Loucy (cell line): ENCODE results near the gene CACNB3.

Experiments used
- H2AFZ ChIP-seq: fragments of 200-600 bp; sonication (generic); 2 replicates; pipeline ENCODE4 v1.6.0; 2016; ENCODE audit warnings: antibody characterized with exemption, mild to moderate bottlenecking, low read length, moderate library complexity
- H3F3A ChIP-seq: fragments of 200-600 bp; 2 replicates; pipeline ENCODE4 v1.6.0; 2016; ENCODE audit warnings: antibody characterized with exemption, low read depth, mild to moderate bottlenecking
- H3K27me3 ChIP-seq: fragments of 200-600 bp; sonication (generic); 2 replicates; pipeline ENCODE4 v1.6.1; 2014; ENCODE audit warnings: low read length, mild to moderate bottlenecking; ENCODE audit not compliant: insufficient read depth, poor library complexity, severe bottlenecking
- H3K36me3 ChIP-seq: fragments of 200-600 bp; sonication (generic); 2 replicates; pipeline ENCODE4 v1.6.1; 2016; ENCODE audit warnings: low read length; ENCODE audit not compliant: insufficient read depth
- H3K4me1 ChIP-seq: fragments of 200-600 bp; sonication (generic); 2 replicates; pipeline ENCODE4 v1.5.1; 2014; ENCODE audit warnings: low read length, mild to moderate bottlenecking; ENCODE audit not compliant: insufficient read depth, poor library complexity, severe bottlenecking
- H3K4me2 ChIP-seq: fragments of 200-600 bp; sonication (generic); 2 replicates; pipeline ENCODE4 v1.6.0; 2014; ENCODE audit warnings: antibody characterized with exemption, low read length, low read depth, mild to moderate bottlenecking; ENCODE audit not compliant: poor library complexity, severe bottlenecking
- H3K4me3 ChIP-seq: fragments of 200-600 bp; sonication (generic); 2 replicates; pipeline ENCODE4 v1.5.1; 2014; ENCODE audit warnings: low read length, mild to moderate bottlenecking, mixed read lengths; ENCODE audit not compliant: poor library complexity, severe bottlenecking
- H3K79me2 ChIP-seq: fragments of 200-600 bp; sonication (generic); 2 replicates; pipeline ENCODE4 v1.6.1; 2014; ENCODE audit warnings: low read length; ENCODE audit not compliant: insufficient read depth
- H3K9ac ChIP-seq: fragments of 200-600 bp; sonication (generic); 2 replicates; pipeline ENCODE4 v1.6.0; 2014; ENCODE audit warnings: mild to moderate bottlenecking, low read depth, low read length, moderate library complexity; ENCODE audit not compliant: poor library complexity, severe bottlenecking
- H3K9me2 ChIP-seq: fragments of 200-600 bp; sonication (generic); replicated peaks from 2 replicates; pipeline ENCODE4 v1.6.1; 2016; ENCODE audit warnings: low read depth, low read length, mixed read lengths
- H3K9me3 ChIP-seq: fragments of 200-600 bp; sonication (generic); 2 replicates; pipeline ENCODE4 v1.6.1; 2014; ENCODE audit warnings: mild to moderate bottlenecking, antibody characterized with exemption, low read length, low read depth; ENCODE audit not compliant: insufficient read depth
- H4K20me1 ChIP-seq: fragments of 200-600 bp; sonication (generic); 2 replicates; pipeline ENCODE4 v1.6.0; 2014; ENCODE audit warnings: antibody characterized with exemption, low read length, mild to moderate bottlenecking; ENCODE audit not compliant: insufficient read depth, poor library complexity, severe bottlenecking
- EZH2phosphoT487 ChIP-seq: fragments of 200-600 bp; IDR thresholded peaks from 2 replicates; pipeline ENCODE4 v1.6.1; 2018; ENCODE audit warnings: antibody characterized with exemption, mild to moderate bottlenecking, moderate library complexity, borderline replicate concordance
- TF ChIP-seq, protein P1 (sequence below): fragments of 200-600 bp; sonication (generic); conservative IDR thresholded peaks from 2 replicates; pipeline ENCODE4 v1.5.1; 2014; ENCODE audit warnings: mild to moderate bottlenecking, antibody characterized with exemption, low read length

The CACNB3 gene

DNA sequence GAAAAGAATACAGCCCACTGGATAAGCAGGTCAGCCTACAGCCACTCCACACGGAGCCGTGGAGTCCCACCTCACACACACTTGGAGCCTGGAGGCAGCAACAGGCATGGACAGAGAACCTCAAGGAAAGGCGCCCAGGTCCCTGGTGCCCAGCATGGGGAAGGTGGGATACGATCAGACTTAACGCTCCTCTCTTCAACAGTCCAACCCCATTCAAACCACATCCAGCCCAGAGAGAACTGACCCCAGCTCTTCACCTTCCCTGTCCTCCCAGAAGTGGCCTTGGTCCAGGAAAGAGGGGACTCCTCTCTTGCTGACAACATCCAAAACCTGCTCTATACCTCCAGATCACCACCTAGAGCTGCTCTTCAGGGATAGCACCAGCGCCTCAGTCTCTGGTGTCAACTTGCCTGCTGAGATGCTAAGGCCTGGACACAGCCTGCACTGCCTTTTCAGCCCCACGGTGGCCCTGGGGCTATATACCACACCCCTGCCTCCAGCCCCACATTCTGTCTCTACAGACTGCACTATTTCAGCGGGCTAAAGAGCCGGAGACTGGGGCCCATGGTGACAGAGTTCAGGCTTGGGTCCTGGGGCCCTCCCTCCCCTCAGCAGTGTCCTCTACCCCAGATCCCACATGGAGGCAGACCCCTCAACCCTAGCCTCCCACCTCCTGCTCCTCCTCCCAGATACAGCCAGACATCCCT is 36.4 kb upstream of the CACNB3 start:
- Histone ChIP-seq H3K36me3 (no peaks in the 10 kb centered on the region; the same call in 1 of the 2 replicates), H3K9ac (peak overlapping the region; percentile 2), H3F3A (no peaks in the 10 kb centered on the region), H3K4me1 (peaks cover 24% of the 10 kb centered on the region), H4K20me1 (no peaks in the 10 kb centered on the region), H2AFZ (no peak overlapping the region), H3K9me2 (no peaks in the 10 kb centered on the region), H3K9me3 (no peaks in the 10 kb centered on the region), H3K79me2 (peaks cover 8% of the 10 kb centered on the region), H3K27me3 (no peaks in the 10 kb centered on the region), H3K4me2 (peak overlapping the region; percentile 25), H3K4me3 (no peak overlapping the region)
- no peak for TF ChIP-seq EZH2phosphoT487
- TF ChIP-seq, protein P1, sequence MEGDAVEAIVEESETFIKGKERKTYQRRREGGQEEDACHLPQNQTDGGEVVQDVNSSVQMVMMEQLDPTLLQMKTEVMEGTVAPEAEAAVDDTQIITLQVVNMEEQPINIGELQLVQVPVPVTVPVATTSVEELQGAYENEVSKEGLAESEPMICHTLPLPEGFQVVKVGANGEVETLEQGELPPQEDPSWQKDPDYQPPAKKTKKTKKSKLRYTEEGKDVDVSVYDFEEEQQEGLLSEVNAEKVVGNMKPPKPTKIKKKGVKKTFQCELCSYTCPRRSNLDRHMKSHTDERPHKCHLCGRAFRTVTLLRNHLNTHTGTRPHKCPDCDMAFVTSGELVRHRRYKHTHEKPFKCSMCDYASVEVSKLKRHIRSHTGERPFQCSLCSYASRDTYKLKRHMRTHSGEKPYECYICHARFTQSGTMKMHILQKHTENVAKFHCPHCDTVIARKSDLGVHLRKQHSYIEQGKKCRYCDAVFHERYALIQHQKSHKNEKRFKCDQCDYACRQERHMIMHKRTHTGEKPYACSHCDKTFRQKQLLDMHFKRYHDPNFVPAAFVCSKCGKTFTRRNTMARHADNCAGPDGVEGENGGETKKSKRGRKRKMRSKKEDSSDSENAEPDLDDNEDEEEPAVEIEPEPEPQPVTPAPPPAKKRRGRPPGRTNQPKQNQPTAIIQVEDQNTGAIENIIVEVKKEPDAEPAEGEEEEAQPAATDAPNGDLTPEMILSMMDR = no peak

DNA sequence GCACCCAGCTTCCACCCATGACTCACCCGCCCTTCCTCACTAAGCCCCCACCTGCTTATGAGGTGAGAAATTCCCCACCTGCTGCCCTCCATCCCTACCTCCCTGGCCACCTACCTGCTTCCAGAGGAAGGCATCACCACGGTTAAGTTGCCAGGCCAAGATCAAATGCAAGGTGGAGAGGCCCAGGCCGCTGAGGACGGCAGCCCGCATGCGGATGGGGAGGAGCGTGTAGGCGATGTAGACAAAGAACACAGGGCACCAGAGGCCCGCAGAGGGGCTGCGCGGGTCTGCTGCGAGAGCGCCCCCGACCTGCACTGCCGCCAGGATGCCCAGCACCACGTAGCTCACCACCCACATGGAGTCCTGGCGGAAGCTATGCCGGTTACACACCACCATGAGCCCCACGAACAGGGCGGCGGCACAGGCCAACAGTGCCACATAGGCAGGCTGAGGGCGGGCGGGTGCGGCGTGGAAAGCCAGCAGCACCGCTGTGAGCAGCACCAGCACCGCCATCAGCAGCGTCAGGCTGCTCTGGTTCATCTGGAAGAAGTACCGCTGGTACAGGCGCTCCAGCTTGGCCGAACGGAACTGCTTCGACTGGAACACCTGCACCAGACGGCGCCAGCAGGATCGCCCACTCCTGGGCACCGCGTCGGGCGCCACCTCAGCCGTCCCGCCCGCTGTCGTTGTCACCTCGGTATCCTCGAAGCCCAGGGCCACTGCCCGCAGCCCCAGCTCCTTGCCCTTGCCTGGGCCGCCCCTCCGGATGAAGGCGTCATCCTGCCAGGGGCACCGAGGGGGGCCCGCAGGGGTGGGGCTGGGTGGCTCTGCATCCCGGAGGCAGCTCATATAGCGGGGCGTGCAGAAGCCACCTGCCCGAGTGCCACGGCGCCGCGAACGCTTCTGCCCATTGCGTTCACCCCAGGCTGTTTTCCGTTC is 35.6 kb upstream of the CACNB3 start:
- H3K27me3 ChIP-seq = no peaks in the 10 kb centered on the region
- no peaks in the 10 kb centered on the region for H3F3A ChIP-seq
- peaks cover 15% of the 10 kb centered on the region for H3K79me2 ChIP-seq
- H3K4me2 ChIP-seq = no peak overlapping the region
- H3K9me3 ChIP-seq = no peaks in the 10 kb centered on the region
- H3K36me3 ChIP-seq = no peaks in the 10 kb centered on the region
- H3K4me3 ChIP-seq = no peak overlapping the region
- no peaks in the 10 kb centered on the region for H3K9me2 ChIP-seq
- H3K4me1 ChIP-seq = peaks cover 32% of the 10 kb centered on the region
- no peaks in the 10 kb centered on the region for H4K20me1 ChIP-seq
- H3K9ac ChIP-seq = no peak overlapping the region
- no peak for TF ChIP-seq EZH2phosphoT487
- TF ChIP-seq, protein P1 = no peak
- no peak overlapping the region for H2AFZ ChIP-seq

DNA sequence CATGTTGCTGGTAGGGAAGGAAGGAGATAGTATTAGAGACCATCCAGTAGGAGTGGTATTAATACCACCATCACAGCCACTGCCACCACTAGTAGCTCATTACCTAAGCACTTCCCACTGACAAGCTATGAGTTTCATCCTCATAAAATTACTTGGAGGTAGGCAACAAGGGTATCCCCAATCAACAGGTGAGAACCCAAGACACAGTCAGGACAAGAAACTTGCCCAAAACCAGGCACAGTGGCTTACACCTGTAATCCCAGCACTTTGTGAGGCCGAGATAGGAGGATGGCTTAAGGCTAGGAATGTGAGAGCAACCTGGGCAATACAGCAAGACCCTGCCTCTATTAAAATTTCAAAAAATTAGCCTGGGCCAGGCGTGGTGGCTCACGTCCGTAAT is 34.9 kb upstream of the CACNB3 start:
- Histone ChIP-seq H4K20me1 (no peaks in the 10 kb centered on the region), H3K4me3 (no peak overlapping the region), H3F3A (no peaks in the 10 kb centered on the region), H2AFZ (no peak overlapping the region), H3K36me3 (no peaks in the 10 kb centered on the region), H3K4me2 (no peak overlapping the region), H3K9ac (no peak overlapping the region), H3K9me3 (no peaks in the 10 kb centered on the region), H3K4me1 (peaks cover 38% of the 10 kb centered on the region), H3K79me2 (peaks cover 22% of the 10 kb centered on the region), H3K27me3 (no peaks in the 10 kb centered on the region), H3K9me2 (no peaks in the 10 kb centered on the region)
- TF ChIP-seq EZH2phosphoT487 = no peak
- TF ChIP-seq, protein P1 = no peak
